ENCODE results near the gene DYTN.
"Not testable (repeated sequence)": the region's sequence is repeated elsewhere in the genome, so short reads cannot be mapped to it uniquely, and the experiment has no call there.

DYTN gene, protein sequence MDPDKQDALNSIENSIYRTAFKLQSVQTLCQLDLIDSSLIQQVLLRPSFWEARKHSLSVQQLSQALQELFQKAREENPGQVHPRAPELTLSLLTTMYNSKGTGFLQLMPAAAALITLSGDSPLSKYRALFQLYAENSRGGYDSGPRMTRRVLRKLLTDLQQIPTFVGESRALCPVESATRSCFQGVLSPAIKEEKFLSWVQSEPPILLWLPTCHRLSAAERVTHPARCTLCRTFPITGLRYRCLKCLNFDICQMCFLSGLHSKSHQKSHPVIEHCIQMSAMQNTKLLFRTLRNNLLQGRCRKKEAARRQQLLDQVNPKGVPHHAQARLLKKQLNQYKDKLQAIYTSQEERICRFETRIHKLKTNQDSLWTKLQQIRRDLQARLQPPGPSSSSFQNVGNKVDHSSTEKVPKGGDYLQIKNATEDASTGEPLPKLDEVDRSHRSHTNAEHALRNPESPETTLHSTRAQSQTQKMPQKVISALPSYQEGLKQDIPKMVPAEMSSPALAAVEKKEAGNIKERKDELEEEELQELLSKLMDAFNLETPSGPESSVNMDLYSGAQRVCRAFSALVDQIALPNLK

DNA sequence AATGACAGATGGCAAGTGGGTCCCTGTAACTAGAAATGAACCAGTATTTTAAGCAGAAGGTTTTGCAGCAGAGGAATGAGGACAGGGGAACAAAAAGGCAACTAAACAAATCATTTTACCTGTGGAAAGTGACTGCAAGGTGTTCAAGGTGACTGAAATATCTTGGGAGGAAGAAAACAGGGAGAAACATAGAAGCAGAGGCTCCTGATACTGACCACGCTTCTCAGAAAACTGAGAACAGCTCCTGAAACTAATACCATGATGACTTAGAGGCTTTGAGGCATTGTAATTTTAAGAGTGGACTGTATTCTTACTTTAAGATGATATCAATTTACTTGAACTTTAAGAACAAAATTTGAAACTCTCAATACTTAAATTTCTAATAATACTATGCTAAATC is at the start of gene DYTN:
TSS of gene DYTN (minus strand) at position 101 of the 400 bp plus-strand sequence. CDS start 117 bp downstream, outside the sequence.
- DNase-seq (ENCODE audit: extremely low read depth in 1 of 2, low read depth in 1 of 2), result no peak

DNA sequence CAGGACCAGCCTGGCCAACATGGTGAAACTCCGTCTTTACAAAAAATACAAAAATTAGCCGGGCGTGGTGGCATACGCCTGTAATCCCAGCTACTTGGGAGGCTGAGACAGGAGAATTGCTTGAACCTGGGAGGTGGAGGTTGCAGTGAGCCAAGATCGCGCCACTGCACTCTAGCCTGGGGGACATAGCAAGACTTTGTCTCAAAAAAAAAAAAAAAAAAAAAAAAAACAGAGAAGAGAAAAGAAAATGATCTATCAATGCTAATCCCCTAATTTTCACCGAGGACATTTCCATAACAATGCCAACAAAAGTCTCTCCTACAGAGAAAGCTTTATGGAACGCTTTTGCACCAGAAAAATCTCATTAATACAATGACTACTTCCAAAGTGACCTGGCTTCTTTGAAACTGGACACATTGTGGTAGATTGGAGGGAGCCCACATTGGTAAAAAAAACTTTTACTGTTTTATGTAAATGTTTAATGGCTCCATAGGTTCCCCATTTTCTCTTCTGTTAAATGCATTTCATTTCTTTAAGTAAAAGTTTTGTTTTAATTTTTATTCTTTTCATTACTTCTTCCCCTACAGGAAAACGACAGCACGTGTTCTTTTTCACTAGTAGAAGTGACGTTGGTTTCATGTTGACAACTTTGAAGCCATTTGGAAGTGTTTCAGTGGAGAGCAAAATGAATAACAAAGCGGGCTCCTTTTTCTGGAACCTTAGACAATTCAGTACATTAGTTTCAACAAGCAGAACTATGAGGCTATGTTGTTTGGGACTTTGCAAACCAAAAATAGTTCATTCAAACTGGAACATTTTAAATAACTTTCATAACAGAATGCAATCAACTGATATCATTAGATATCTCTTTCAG is 48.1 kb upstream of the DYTN start:
- DNase-seq (ENCODE audit: extremely low read depth in 1 of 2, low read depth in 1 of 2), result no peak

DNA sequence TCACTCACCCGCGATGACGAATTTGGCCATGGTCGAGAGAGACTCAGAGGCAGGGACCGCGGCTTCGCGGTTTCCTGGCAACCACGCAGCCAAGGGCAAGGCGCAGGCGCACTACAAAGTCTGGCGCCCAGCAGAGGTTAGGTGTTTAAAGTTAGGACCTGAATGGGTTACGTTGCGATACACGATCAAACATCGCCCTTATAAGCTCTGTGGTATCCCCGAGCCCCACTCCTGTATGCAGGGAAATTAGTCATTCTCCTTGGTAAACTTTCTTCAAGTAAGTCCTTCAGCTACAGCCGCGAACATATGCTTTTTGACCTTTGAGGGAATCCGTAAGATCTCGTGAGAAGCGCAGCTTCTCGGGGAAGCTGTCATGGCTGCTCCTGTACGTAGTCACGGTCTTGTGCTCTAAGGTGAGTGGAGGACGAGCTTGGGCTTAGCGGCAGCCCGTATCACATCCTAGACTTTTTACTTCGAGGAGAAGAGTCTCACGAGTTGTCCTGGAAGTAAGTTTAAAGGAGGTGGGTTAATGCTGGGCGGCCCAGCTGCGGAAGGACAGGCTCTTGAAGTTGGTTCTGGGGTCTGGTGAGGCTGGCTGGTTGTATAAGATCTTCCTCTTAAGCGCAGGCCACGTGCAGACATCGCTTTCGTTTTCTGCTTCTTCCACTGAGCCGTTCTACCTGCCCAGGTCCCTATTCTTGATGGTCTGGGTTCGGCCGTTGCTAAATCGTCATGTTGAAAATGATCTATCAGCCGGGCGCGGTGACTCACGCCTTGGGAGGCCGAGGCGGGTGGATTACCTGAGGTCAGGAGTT is 47.3 kb upstream of the DYTN start, which contains the start of the genes FASTKD2 and MDH1B:
TSS of gene FASTKD2 (plus strand) at position 365 of the 815 bp plus-strand sequence. CDS start 1,088 bp downstream, outside the sequence.
TSS of gene MDH1B (minus strand) at position 87 of the 815 bp plus-strand sequence. CDS start at position 30, 57 bp downstream.
- DNase-seq (ENCODE audit: extremely low read depth in 1 of 2, low read depth in 1 of 2), result peak; percentile 75 to 89

DNA sequence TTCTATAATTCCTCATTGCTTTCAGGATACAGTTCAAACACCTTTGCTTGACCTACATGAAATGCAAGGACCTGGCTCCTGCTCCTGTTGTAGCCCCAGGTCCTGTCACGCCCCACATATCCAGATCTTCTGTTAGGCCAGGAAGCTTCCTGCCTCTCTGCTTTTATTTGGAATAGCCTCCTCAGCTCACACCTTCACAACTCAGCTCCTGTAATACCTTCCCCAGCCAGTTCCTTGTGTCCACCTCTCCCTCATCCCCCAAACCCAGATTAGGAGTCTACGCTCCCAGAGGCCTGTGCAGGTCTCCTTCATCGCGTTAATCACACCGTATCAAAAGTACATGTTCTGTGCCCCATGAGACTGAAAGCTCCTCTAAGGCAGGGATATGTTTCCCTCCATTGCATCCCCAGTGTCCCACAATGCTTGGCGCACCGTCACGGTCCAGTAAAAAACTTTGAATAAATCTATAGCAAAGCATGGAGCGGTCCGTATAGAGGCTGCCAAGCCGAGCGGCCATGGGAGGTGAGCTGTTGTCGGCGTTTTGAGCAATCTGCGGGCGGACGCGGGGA is 46.6 kb upstream of the DYTN start:
- DNase-seq (ENCODE audit: extremely low read depth in 1 of 2, low read depth in 1 of 2), result no peak

DNA sequence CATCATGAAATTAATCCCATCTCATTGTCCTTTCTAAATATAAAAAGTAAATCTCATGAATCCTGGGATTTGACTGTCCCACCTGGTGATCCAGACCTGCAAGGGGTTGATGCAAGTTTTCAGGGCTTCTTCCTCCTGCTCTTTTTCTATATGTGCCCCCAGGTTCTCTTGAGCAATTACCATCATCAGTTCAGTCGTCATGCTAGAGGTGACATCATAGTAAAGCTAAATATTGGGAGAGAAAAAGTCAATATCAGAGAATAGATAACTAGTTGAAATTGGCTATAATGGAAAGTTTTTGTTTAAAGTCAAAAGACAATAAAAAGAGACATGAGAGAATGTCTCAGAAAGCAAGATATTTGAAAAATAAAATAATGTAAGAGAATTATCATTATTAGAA is 38.6 kb upstream of the DYTN start:
- DNase-seq (ENCODE audit: extremely low read depth in 1 of 2, low read depth in 1 of 2), result no peak

DNA sequence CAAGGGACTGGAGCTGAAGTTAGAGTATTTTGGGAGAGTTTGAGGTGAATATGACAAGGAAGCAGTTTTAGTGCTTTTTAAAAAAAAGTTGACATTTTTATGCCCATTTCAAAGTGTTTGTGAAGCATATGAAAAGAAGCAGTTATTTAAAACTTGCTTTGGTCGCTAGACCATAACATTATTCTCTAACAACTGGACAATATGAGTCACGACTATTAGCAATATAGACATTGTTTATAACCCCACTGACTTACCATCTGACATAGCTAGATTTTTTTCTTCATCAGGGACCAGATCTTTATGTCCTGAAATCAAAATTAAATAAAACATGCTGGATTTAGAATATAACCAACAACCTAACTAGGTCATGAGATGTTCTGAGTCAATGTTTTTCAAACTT is 22.6 kb upstream of the DYTN start:
- DNase-seq (ENCODE audit: extremely low read depth in 1 of 2, low read depth in 1 of 2), result no peak

DNA sequence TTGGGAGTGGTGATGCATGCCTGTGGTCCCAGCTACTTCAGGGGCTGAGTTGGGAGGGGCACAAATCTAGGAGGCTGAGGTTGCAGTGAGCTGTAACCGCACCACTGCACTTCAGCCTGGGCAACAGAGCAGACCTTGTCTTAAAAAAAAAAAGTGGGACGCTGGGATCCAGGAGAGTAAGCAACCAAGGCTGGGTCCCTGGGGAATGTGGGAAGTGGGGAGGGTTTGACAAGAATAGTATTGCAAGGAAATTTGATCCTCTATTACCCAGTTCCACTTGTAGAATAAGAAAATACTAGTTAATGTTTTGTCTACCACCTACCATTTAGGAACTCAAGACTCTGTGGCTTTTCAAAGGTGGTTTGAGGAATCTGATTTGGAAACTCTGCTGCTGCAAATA is 21.1 kb upstream of the DYTN start:
- DNase-seq (ENCODE audit: extremely low read depth in 1 of 2, low read depth in 1 of 2), result no peak

DNA sequence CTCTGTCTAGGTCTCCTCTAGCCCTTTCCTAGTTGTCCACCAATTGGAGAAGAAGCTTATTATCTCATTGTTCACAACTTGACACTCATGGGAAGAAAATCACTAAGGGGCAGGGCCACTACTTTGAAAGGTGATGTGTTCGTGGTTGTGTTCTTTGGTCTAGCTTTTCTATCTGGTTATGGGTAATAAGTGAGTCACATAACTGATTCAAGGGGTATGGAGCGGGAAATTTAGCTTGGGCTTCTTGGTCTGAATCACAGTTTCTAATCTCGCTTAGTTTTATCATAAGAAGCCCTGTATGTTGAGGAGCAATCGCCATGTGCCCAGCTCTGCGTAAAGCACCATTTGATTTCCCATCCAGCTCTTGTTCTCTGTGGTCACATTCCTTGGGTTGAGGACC is 18.7 kb upstream of the DYTN start:
- DNase-seq (ENCODE audit: extremely low read depth in 1 of 2, low read depth in 1 of 2), result peak in 1 of 2 donors; percentile 7

DNA sequence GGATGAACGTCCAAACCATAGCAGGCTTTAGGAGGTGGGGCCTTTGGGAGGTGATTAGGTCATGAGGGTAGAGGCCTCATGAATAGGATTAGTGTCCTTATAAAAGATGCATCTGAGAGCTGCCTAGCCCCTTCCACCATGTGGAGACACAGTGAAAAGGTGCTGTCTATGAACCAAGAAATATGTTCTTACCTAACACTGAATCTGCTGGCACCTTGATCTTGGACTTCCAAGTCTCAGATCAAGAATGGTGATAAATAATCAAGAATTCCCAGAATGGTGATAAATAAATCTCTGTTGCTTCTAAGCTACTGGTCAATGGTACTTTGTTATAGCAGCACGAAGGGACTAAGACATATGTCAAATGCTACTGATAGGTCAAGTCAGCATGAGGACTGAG is 15.1 kb upstream of the DYTN start:
- no peak for DNase-seq (ENCODE audit: extremely low read depth in 1 of 2, low read depth in 1 of 2)

DNA sequence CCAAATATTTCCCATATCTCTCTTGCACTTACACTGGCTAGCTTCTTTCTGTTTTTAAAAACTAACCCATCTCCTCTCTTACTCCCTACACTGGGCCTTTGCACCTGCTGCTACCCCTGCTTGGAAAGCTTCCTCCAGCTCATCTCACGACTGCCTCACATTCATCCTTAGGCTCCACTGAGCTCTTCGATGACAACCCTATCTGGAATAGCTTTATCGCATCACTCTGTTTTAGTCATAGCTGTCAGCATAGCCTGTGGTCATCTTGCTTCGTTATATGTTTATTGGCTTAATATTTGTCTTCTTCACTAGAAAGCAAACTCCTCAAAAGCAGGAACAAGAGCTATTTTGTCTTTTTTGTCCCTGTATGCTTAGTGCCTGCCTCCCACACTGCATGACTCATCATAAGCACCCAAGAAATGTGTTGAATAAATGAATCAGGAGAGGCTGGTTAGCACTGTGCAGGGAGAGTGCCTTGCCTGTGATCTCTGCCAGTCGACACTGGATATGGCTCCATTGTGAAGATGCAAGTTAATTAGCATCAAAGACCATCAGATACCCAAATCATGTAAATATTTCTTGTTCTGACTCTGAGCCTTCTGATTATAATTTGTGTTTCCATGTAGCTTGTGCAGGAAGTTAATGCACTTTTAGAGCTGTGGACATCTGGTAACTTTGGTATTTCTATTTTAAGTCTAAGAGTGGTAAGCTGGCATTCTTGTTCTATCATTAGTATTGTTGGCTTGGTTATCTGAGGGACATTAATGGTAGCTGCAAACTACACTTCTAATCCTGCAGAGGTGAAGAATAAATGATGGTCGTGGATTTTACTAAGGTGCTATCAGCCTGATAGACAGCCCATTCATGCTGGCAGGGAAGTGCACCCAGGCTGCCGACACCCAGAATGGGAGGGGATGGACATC is 10.3 kb upstream of the DYTN start:
- no peak for DNase-seq (ENCODE audit: extremely low read depth in 1 of 2, low read depth in 1 of 2)

DNA sequence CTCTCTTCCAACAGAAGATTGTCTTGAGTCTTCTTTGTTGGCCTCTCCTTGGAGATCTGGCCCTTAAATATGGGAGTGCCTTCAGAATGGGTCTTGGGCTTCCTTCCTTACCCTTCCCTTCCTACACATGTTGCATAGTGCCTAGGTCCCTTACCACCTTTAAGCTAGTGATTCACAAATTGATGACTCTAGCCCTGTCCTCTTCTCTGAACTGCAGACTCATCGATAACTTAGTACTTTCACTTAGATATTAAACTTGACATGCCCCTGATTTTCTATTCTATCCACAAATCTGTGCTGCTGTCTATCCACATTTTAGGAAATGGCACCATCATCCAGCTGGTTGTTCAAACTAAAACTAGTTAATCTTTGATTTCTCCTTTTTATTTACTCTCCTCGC is 9.1 kb upstream of the DYTN start:
- no peak for DNase-seq (ENCODE audit: extremely low read depth in 1 of 2, low read depth in 1 of 2)

DNA sequence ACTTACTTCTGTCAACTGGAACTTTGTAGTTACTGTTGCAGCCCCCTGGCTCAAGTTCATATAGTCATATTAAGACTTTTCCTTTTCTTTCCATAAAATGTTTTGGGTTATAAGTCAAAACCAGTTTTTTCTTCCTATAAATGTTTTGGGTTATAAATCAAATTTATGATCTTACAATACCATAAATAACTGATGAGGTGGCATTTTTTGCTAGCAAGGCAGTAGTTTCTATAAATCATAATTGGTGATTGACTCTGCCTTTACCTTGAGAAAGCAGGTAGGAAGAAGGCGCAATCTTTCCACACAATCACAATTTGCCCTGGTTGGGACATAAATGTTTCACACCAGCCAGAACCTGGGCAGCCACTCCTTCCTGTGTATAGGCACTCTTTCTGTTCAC is 5.1 kb upstream of the DYTN start:
- no peak for DNase-seq (ENCODE audit: extremely low read depth in 1 of 2, low read depth in 1 of 2)

DNA sequence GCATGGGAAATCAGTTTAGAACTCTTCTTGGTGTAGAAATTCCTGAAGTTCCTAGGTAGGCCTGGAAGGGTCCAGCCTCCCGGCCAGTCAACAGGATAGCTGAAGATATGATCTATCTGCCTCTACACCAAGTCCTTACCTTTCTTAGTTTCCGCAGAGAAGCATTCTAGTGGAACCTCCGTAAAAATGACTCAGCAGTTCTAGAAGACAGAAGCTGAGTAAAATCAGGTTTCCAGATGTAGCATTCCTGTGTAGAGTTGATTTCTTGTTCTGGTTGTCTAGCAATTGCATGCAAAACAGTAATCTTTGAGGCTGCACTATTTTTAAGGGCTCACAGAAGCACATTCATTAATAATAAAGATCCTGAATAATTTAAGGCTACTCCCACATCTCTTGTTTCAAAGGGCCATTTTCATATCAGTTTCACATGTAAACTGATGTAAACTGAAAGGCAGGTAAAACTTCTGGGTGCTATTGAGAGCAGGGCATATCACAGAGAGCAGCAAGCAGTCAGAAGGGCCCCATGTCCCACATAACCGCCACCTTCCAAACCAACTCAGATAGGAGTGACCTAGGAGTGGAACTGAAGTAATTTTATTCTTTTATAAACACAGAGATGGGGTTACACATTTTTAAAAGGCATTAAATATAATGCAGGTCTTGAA is 3.2 kb upstream of the DYTN start:
- DNase-seq (ENCODE audit: extremely low read depth in 1 of 2, low read depth in 1 of 2), result no peak

DNA sequence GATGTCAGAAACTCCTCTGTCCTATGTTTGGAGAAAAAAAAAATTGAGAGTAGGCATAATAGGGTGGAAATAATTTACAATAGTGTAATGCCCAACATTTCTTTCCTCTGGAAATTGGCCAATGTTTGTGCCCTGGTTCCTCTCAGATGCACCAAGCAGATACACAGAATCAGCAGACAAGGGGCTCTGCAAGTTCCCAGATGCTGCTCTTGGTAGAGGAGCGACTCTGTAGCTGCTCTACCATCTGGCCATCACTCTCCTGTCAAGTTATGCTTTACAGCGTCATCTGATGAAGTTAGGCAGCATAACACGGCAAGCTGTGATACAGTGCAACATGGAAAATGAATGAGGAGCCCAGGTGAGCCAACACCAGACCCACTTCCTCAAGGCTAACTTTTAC is 1.6 kb downstream of the DYTN start:
- DNase-seq (ENCODE audit: extremely low read depth in 1 of 2, low read depth in 1 of 2), result no peak

DNA sequence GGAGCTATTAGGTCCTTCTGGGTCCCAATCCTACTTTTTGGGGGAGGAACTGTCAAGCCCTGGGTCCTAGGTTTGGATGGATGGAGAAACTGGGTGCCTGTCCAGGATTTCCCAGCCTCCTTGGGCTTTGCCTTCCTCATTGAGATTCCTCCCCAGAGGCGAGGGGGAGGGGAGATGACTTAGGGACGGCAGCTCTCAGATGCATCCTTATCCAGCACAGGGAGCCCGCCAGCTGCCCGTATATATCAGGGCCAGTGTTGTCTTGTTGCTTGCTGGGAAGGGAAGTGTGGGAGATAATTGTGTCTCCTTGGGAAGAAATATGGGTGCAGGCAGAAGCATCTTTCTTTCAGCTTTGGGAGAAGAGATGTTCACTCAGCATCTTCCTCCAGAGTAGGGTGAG is 3.0 kb downstream of the DYTN start:
- not testable (repeated sequence) for DNase-seq (ENCODE audit: extremely low read depth in 1 of 2, low read depth in 1 of 2)

DNA sequence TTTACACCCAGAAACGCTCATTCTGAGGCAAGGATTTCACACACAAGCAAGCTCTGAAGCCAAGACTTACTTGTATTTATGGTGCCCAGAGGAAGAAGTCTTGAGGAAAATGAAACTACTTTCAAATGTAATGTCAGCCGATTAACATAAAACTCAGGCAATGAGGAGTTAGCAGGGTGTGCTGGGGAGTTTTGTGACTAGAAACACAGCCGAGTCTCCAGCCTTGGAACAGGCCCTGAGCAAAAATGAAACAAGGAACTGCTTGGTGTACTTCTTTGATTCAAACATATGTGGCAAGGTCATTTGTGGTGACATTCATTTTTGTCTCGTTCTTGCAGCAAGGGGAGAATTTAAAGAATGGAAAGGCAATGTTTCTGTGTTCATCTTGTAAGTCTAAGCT is 4.5 kb downstream of the DYTN start:
- DNase-seq (ENCODE audit: extremely low read depth in 1 of 2, low read depth in 1 of 2), result no peak

DNA sequence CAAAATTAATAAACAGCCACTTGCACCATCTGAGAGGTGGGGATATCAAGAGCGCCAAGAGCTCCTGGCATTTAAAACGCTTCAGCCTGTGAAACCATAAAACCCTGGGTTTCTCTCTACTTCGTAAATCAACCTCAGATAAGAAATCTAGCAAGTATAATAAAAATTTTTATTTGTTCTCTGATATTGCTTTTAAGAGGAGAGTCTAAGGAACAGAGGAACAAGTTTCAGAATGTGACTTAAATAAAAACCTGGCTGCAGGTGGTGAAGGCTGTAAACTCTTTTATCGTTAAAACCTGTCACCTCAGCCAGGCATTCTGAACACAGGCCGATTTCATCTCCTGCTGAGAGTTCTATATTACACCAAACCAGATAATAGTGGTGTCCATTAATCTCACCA is 9.9 kb downstream of the DYTN start:
- DNase-seq (ENCODE audit: extremely low read depth in 1 of 2, low read depth in 1 of 2), result no peak

DNA sequence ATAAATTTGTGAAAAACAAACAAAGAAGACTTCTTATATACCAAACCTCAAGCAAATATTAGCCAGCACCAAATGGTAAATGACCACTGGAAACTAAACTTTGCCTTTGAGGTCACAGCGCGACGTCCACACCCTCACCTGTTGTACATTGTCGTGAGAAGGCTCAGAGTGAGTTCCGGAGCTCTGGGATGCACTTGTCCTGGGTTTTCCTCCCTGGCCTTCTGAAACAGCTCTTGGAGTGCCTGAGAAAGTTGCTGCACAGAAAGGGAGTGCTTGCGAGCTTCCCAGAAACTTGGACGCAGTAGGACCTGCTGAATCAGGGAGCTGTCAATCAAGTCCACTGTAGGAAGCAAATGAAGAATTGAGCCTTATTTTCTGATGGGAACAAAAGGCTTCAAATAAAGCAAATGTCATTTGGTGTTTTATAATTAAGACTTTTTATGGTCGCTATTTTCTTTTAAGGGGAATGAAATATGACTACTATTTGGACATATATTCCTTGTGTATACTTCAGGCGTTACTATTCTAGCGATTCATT is 11.0 kb downstream of the DYTN start:
- DNase-seq (ENCODE audit: extremely low read depth in 1 of 2, low read depth in 1 of 2), result no peak
